Suprapubic skin (tissue), 4 donors: ENCODE measurements around the gene DGKB.

Experiments used
- EP300 ChIP-seq: sonication (generic); formaldehyde crosslinking; IDR thresholded peaks from one replicate; pipeline ENCODE4 v1.6.1; 2017; ENCODE audit warnings: antibody characterized with exemption
- POLR2A ChIP-seq, 2 donors: fragments of 450-650 bp; IDR thresholded peaks; one replicate each; pipeline ENCODE4 v1.6.1; 2017; ENCODE audit warnings: antibody characterized with exemption in 2 of 2, mild to moderate bottlenecking in 2 of 2, moderate library complexity in 2 of 2
- POLR2AphosphoS5 ChIP-seq, 3 donors: sonication (generic); formaldehyde crosslinking; IDR thresholded peaks; one replicate each; pipeline ENCODE4 v1.6.1; 2017; ENCODE audit warnings: antibody characterized with exemption in 3 of 3
- TF ChIP-seq, protein P1 (sequence below), 2 donors: fragments of 200-600 bp in 1 of 2; fragments of 450-650 bp in 1 of 2; sonication (generic) in 1 of 2; IDR thresholded peaks; one replicate each; pipeline ENCODE4 v1.5.1; 2016 to 2019; ENCODE audit warnings: antibody characterized with exemption in 2 of 2, mild to moderate bottlenecking in 1 of 2, moderate library complexity in 1 of 2

- TF ChIP-seq POLR2AphosphoS5 (IDR thresholded peaks at IDR 0.05) (no peak), EP300 (no peak), POLR2A (IDR thresholded peaks at IDR 0.05) (no peak)
- TF ChIP-seq, protein P1, sequence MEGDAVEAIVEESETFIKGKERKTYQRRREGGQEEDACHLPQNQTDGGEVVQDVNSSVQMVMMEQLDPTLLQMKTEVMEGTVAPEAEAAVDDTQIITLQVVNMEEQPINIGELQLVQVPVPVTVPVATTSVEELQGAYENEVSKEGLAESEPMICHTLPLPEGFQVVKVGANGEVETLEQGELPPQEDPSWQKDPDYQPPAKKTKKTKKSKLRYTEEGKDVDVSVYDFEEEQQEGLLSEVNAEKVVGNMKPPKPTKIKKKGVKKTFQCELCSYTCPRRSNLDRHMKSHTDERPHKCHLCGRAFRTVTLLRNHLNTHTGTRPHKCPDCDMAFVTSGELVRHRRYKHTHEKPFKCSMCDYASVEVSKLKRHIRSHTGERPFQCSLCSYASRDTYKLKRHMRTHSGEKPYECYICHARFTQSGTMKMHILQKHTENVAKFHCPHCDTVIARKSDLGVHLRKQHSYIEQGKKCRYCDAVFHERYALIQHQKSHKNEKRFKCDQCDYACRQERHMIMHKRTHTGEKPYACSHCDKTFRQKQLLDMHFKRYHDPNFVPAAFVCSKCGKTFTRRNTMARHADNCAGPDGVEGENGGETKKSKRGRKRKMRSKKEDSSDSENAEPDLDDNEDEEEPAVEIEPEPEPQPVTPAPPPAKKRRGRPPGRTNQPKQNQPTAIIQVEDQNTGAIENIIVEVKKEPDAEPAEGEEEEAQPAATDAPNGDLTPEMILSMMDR (IDR thresholded peaks at IDR 0.05), result no peak
Observed at GRCh38 chr7:14635955-14636354, 266.6 kb downstream of the DGKB start.
